ENCODE data around the gene SMIM35. TPM values are rescaled to one million over a fixed set of nuclear protein-coding genes. Genes with fewer than 3 reads are reported as not detected.

SMIM35 gene
- total RNA-seq, result not detected

DNA sequence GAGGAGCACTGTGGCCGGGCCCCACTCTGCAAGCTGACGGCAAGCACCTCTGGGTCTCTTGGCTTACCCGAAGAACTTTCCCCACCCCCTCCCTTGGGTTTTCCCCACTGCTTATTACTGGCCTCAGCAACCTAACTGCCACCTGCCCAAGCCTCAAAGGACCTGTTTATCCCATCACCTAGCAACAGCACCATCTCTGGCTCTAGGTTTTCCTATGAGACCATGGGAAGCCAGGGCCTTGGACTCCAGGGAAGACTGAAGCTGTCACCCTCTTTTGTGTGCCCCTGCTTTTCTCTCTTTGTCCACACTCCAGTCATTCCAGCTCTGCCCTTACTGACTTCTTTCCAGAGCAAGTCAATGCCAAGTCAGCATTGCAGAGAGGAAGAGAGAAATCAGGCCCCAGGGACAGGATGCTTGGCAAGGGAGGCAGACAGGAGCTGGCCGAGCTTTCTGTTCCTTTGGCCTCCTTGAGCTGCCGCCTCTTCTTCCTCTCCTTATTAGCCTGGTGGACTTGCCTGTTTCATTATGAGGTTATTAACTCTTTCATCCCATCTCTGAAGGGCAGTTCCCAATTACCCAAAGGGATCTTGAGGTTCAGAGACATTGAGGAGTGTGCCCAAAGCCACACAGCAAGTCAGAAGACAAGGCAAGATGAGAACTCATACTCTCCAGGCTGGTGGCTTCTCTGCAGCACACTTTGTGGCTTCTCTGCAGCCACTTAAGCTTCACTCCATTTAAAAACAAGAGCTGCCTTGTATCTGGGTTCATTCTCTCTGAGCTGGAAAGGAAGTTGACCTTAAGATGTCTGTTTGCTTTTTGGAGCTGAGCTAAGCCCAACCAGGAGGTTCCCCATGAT, at the start of gene SMIM35:
Gene SMIM35 (minus strand): TSS at position 51 of the 856 bp plus-strand sequence. CDS start 206 bp downstream, outside the sequence.
- TF ChIP-seq POLR2A (IDR thresholded peaks at IDR 0.05) (no peak), CTCF (IDR thresholded peaks at IDR 0.05) (no peak)
- H3K4me3 ChIP-seq (ENCODE audit: low read depth, poor library complexity, severe bottlenecking), result no peak within 1 kb of the TSS
- intact Hi-C loops (cut with DNase I; ENCODE audit: low total_unique reads), result no loop called here
- no peak for DNase-seq (ENCODE audit: low spot score in 2 of 2)
- WGBS, 2 donors, result 58 to 68% methylated on average over 5 of the region's 5 CpGs

GRCh38 chr11:118136341-118136740, 49.6 kb upstream of the SMIM35 start:
- no peak for DNase-seq (ENCODE audit: low spot score in 2 of 2)
- WGBS, 2 donors, result 76 to 96% methylated on average over 2 of the region's 2 CpGs
- H3K4me3 ChIP-seq (ENCODE audit: low read depth, poor library complexity, severe bottlenecking), result no peak overlapping the region
- TF ChIP-seq CTCF (IDR thresholded peaks at IDR 0.05), result no peak
- no peak for TF ChIP-seq POLR2A (IDR thresholded peaks at IDR 0.05)
- intact Hi-C loops (cut with DNase I; ENCODE audit: low total_unique reads), result no loop called here

GRCh38 chr11:118135796-118136165, 49.0 kb upstream of the SMIM35 start:
- intact Hi-C loops (cut with DNase I; ENCODE audit: low total_unique reads), result no loop called here
- 86 to 90% methylated on average over 5 of the region's 5 CpGs for WGBS, 2 donors
- no peak overlapping the region for H3K4me3 ChIP-seq (ENCODE audit: low read depth, poor library complexity, severe bottlenecking)
- TF ChIP-seq POLR2A (IDR thresholded peaks at IDR 0.05) (no peak), CTCF (IDR thresholded peaks at IDR 0.05) (no peak)
- DNase-seq (ENCODE audit: low spot score in 2 of 2), result no peak

DNA sequence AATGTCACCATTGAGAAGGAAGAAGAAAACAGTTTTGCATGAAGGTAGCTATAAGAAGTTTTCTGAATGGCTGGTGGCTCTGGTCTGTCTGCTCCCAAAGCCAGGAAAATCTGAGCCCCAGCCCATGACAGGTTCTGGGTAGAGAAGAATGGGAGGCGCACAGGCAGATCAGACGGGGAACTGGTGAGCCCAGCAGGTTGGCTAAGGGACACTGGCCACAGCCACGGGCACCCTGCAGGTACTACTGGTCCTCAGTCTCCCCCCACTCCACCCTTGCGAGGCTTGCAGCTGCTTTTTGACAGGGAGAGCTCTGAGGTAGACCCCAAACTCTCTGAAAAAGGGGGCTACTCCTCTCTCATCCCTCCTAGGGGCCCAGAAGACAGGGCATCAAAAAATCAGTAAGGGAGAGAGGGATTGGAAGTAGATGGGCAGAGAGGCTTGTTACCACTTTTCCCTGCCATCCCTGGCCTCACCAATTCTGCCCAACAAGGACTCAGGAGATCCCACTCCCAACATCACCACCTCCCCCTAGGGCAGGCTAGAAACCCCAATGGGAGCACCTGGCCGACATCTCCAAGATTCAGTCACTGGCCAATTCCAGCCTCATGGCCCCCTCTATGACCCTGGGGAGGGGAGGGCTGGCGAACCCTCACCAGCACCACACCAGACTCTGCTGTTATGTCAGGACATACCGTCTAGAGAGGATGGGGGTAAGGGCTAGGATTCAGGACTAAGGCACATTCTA, 48.5 kb upstream of the SMIM35 start:
- TF ChIP-seq POLR2A (IDR thresholded peaks at IDR 0.05), result no peak
- TF ChIP-seq CTCF (IDR thresholded peaks at IDR 0.05), result no peak
- intact Hi-C loops (cut with DNase I; ENCODE audit: low total_unique reads), result no loop called here
- 76 to 86% methylated on average over 7 of the region's 7 CpGs for WGBS, 2 donors
- DNase-seq (ENCODE audit: low spot score in 2 of 2), result no peak
- no peak overlapping the region for H3K4me3 ChIP-seq (ENCODE audit: low read depth, poor library complexity, severe bottlenecking)

GRCh38 chr11:118133816-118134215, 47.1 kb upstream of the SMIM35 start:
- no peak overlapping the region for H3K4me3 ChIP-seq (ENCODE audit: low read depth, poor library complexity, severe bottlenecking)
- intact Hi-C loops (cut with DNase I; ENCODE audit: low total_unique reads), result no loop called here
- DNase-seq (ENCODE audit: low spot score in 2 of 2), result no peak
- TF ChIP-seq POLR2A (IDR thresholded peaks at IDR 0.05) (no peak), CTCF (IDR thresholded peaks at IDR 0.05) (no peak)
- WGBS, 2 donors, result 90 to 91% methylated on average over 10 of the region's 10 CpGs
